Measurements from ENCODE around the gene CCDC141.

DNA sequence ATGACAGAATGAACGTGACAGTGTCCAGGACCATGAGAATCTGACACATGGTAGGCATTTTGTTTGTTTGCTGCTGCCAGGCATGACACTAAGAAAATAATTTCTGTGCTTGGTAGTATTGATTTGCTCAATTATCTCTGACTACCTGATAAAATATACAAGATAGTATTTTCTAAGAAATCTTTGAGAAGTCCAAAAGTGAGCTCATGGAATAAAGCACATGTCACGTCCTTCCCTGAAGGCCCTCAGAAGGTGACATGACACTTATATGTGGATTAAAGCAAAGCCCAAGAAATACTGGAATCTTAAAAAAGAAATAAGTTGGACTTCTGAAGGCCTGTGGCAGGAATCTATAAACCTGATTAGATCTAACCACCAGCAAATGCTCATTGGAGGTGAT, 238.9 kb downstream of the CCDC141 start:
- TF ChIP-seq, protein P1, sequence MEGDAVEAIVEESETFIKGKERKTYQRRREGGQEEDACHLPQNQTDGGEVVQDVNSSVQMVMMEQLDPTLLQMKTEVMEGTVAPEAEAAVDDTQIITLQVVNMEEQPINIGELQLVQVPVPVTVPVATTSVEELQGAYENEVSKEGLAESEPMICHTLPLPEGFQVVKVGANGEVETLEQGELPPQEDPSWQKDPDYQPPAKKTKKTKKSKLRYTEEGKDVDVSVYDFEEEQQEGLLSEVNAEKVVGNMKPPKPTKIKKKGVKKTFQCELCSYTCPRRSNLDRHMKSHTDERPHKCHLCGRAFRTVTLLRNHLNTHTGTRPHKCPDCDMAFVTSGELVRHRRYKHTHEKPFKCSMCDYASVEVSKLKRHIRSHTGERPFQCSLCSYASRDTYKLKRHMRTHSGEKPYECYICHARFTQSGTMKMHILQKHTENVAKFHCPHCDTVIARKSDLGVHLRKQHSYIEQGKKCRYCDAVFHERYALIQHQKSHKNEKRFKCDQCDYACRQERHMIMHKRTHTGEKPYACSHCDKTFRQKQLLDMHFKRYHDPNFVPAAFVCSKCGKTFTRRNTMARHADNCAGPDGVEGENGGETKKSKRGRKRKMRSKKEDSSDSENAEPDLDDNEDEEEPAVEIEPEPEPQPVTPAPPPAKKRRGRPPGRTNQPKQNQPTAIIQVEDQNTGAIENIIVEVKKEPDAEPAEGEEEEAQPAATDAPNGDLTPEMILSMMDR (IDR thresholded peaks at IDR 0.05): no peak
- no peak for TF ChIP-seq ZFX (IDR thresholded peaks at IDR 0.05; ENCODE audit: borderline replicate concordance)
